Transverse colon (tissue), 4 donors: ENCODE data around the gene HSPA12A. TPM values are rescaled to one million over a fixed set of nuclear protein-coding genes. Genes with fewer than 3 reads are reported as not detected.

Experiments used
- DNase-seq: peaks from one replicate; pipeline ENCODE4 v3.0.0-alpha.2; 2019
- H3K27ac ChIP-seq, 4 donors: fragments of 200-600 bp; sonication (generic); 2 replicates each; pipeline ENCODE4 v1.5.1; 2016 to 2018; ENCODE audit warnings: inconsistent platforms in 4 of 4
- H3K27me3 ChIP-seq: fragments of 200-600 bp; sonication (generic); 2 replicates; pipeline ENCODE4 v1.5.1; 2017; ENCODE audit warnings: inconsistent platforms
- H3K36me3 ChIP-seq, 4 donors: fragments of 200-600 bp; sonication (generic); 2 replicates each; pipeline ENCODE4 v1.5.1; 2017 to 2019; ENCODE audit warnings: inconsistent platforms in 4 of 4
- H3K4me1 ChIP-seq, 4 donors: fragments of 200-600 bp; sonication (generic); 2 replicates each; pipeline ENCODE4 v1.5.1; 2017 to 2020; ENCODE audit warnings: inconsistent platforms in 4 of 4
- H3K4me3 ChIP-seq, 4 donors: fragments of 200-600 bp; sonication (generic); 1 replicate in 1 of 4; 2 replicates in 3 of 4; pipeline versions ENCODE4 v1.5.1 to v1.6.1; 2017 to 2019; ENCODE audit warnings: inconsistent platforms in 4 of 4
- H3K9me3 ChIP-seq, 2 donors: fragments of 200-600 bp; sonication (generic); 2 replicates each; pipeline ENCODE4 v1.5.1; 2017 to 2019; ENCODE audit warnings: inconsistent platforms in 2 of 2
- CTCF ChIP-seq, 5 experiments: fragments of 200-600 bp in 3 of 5; fragments of 450-650 bp in 2 of 5; sonication (generic) in 3 of 5; IDR thresholded peaks; 1 replicate in 2 of 5; 2 replicates in 3 of 5; pipeline ENCODE4 v1.5.1; 2016 to 2017; ENCODE audit warnings: antibody characterized with exemption in 5 of 5, inconsistent platforms in 3 of 5, mild to moderate bottlenecking in 2 of 5, moderate library complexity in 1 of 5
- EP300 ChIP-seq: sonication (generic); formaldehyde crosslinking; IDR thresholded peaks from one replicate; pipeline ENCODE4 v1.6.1; 2017; ENCODE audit warnings: antibody characterized with exemption, low read depth
- POLR2A ChIP-seq: fragments of 450-650 bp; IDR thresholded peaks from one replicate; pipeline ENCODE4 v1.6.1; 2016; ENCODE audit warnings: antibody characterized with exemption, mild to moderate bottlenecking, moderate library complexity
- POLR2AphosphoS5 ChIP-seq, 3 donors: sonication (generic); formaldehyde crosslinking; IDR thresholded peaks; one replicate each; pipeline ENCODE4 v1.6.1; 2016; ENCODE audit warnings: antibody characterized with exemption in 3 of 3
- WGBS, 2 donors: methylation state at CpG; one replicate each; pipeline ENCODE4 v1.1.5; 2018; ENCODE audit warnings: low coverage in 1 of 2; 5-methylcytosine and 5-hydroxymethylcytosine counted together
- in situ Hi-C, 4 donors: fragments of 200-750 bp; cut with MboI; loops; one replicate each; pipeline versions ENCODE4 v1.15.0 to v1.15.1; 2017; ENCODE audit warnings: low sequenced_read_pairs in 3 of 4, low pct_ligation_motif_present in 1 of 4, low pct_unique_long_range_greater_than_20kb in 1 of 4
- intact Hi-C: fragments of 100-400 bp; cut with DNase I; formaldehyde crosslinking; loops from one replicate; pipeline ENCODE4 v1.15.1; 2023; ENCODE audit warnings: low total_unique reads
- total RNA-seq, 4 donors: library from RNA; depleted of rRNA; stranded (reverse); fragments of >200 nt; gene quantifications; one replicate each; pipeline ENCODE4 v1.1.0, GENCODE V29; 2016

HSPA12A gene
- total RNA-seq, 4 donors from 2014 or later: 6.4 to 52.3 (median 9.5) TPM

GRCh38 chr10:116646502-116646901, 95.9 kb downstream of the HSPA12A start:
- Histone ChIP-seq H3K27ac (no peak overlapping the region), H3K4me1 (no peaks in the 10 kb centered on the region), H3K9me3 (peaks cover 0 to 6% of the 10 kb centered on the region in 2 donors), H3K36me3 (no peaks in the 10 kb centered on the region), H3K4me3 (no peak overlapping the region), H3K27me3 (no peaks in the 10 kb centered on the region)
- intact Hi-C loops (no loop called here), in situ Hi-C loops (no loop called here)
- DNase-seq: no peak
- WGBS, 2 donors: 92% methylated on average over 5 of the region's 5 CpGs; no CpG with 5 or more reads in 1 of the 2 donors
- TF ChIP-seq POLR2AphosphoS5 (IDR thresholded peaks at IDR 0.05): no peak
- no peak for TF ChIP-seq EP300
- no peak for TF ChIP-seq POLR2A
- no peak for TF ChIP-seq CTCF (IDR thresholded peaks at IDR 0.05)

GRCh38 chr10:116637830-116638229, 104.5 kb downstream of the HSPA12A start:
- no peak for TF ChIP-seq POLR2A
- TF ChIP-seq CTCF (IDR thresholded peaks at IDR 0.05): no peak
- TF ChIP-seq EP300: no peak
- no peaks in the 10 kb centered on the region for H3K9me3 ChIP-seq
- in situ Hi-C loops: no loop called here
- no peak overlapping the region for H3K27ac ChIP-seq
- WGBS, 2 donors: 0 to 22% methylated on average over 1 of the region's 1 CpG
- H3K4me1 ChIP-seq: no peaks in the 10 kb centered on the region
- no peaks in the 10 kb centered on the region for H3K27me3 ChIP-seq
- intact Hi-C loops: no loop called here
- H3K4me3 ChIP-seq: no peak overlapping the region
- H3K36me3 ChIP-seq: no peaks in the 10 kb centered on the region
- no peak for DNase-seq

GRCh38 chr10:116636976-116637375, 105.4 kb downstream of the HSPA12A start:
- Histone ChIP-seq H3K27ac (no peak overlapping the region), H3K27me3 (no peaks in the 10 kb centered on the region), H3K4me3 (no peak overlapping the region), H3K36me3 (no peaks in the 10 kb centered on the region), H3K4me1 (no peaks in the 10 kb centered on the region), H3K9me3 (no peaks in the 10 kb centered on the region)
- intact Hi-C loops: no loop called here
- TF ChIP-seq POLR2A (no peak), EP300 (no peak), CTCF (IDR thresholded peaks at IDR 0.05) (no peak)
- DNase-seq: no peak
- WGBS, 2 donors: 47 to 67% methylated on average over 1 to 2 of the region's 2 CpGs
- in situ Hi-C loops: no loop called here

- H3K27ac ChIP-seq: no peak overlapping the region
- no peaks in the 10 kb centered on the region for H3K9me3 ChIP-seq
- intact Hi-C loops: no loop called here
- DNase-seq: no peak
- H3K4me3 ChIP-seq: no peak overlapping the region
- no peaks in the 10 kb centered on the region for H3K4me1 ChIP-seq
- in situ Hi-C loops: no loop called here
- no peaks in the 10 kb centered on the region for H3K36me3 ChIP-seq
- no peak for TF ChIP-seq CTCF (IDR thresholded peaks at IDR 0.05)
- TF ChIP-seq POLR2A: no peak
- no peak for TF ChIP-seq POLR2AphosphoS5 (IDR thresholded peaks at IDR 0.05)
- no peak for TF ChIP-seq EP300
- H3K27me3 ChIP-seq: no peaks in the 10 kb centered on the region
These were observed 106.0 kb downstream of the HSPA12A start for GRCh38 chr10:116636385-116636784.
